Measurements from ENCODE around the gene S100A14. TPM values are rescaled to one million over a fixed set of nuclear protein-coding genes. Genes with fewer than 3 reads are reported as not detected.

Gene S100A14
- total RNA-seq, result not detected in 2 replicates

DNA sequence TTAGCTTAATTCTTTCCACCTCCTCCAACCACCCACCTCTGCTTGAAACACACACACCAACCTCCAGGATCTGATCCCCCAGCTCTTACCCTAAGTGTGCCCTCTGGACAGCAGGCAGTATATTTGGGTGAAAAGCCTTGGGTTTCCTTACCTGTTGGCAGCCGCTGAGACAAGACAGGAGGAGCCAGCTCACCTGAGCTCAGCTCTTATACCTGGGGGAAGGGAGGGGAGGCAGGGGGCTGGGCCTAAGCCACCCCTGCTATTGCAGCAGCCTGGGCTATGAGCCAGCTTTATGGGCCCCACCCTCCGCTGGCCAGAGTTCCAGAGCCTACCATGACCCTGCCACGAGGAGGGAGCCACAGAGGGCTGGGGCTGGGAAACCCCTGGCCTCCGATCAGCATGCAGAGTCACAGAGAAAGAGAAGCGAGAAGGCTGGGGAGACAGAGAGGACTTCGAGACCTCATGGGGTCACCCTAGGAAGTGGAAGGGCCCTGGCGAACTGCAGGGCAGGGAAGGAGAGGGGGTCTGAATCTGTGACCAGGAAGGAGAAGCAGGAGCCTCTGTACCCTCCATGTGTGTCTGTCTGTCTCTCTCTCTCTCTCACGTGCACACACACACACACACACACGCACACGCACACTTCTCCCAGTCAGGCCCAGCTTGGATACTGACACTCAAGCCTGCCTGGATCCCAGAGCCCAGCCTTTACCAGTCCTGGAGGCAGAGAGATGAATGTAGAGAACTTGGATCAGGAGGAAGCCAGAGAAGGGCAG is at the start of gene S100A14:
S100A14 (minus strand) TSS at position 182 of the 773 bp plus-strand sequence. CDS start 467 bp downstream, outside the sequence.

GRCh38 chr1:153658400-153659174 is 42.5 kb upstream of the S100A14 start, which contains the start of gene SNAPIN:
Gene SNAPIN, plus strand, starts transcription at chr1:153658703. Its CDS starts 41 bp downstream, at chr1:153658744.

GRCh38 chr1:153633754-153634665 is 17.9 kb upstream of the S100A14 start, which contains the start of gene CHTOP:
Gene CHTOP, plus strand, starts transcription at chr1:153634066. Its CDS starts 2,523 bp downstream, at chr1:153636589.

GRCh38 chr1:153627715-153628626 is 11.8 kb upstream of the S100A14 start, which contains the start of gene S100A1:
Gene S100A1, plus strand, starts transcription at chr1:153628434. Its CDS starts 2,088 bp downstream, at chr1:153630522.

GRCh38 chr1:153626904-153627714 is 11.0 kb upstream of the S100A14 start, which contains the start of gene S100A13:
Gene S100A13, minus strand, starts transcription at chr1:153627505. Its CDS starts 1,033 bp downstream, at chr1:153626472.

GRCh38 chr1:153612755-153613331 is 3.3 kb downstream of the S100A14 start, which contains the start of gene S100A16:
Gene S100A16, minus strand, starts transcription at chr1:153613137. Its CDS starts 4,986 bp downstream, at chr1:153608151.

DNA sequence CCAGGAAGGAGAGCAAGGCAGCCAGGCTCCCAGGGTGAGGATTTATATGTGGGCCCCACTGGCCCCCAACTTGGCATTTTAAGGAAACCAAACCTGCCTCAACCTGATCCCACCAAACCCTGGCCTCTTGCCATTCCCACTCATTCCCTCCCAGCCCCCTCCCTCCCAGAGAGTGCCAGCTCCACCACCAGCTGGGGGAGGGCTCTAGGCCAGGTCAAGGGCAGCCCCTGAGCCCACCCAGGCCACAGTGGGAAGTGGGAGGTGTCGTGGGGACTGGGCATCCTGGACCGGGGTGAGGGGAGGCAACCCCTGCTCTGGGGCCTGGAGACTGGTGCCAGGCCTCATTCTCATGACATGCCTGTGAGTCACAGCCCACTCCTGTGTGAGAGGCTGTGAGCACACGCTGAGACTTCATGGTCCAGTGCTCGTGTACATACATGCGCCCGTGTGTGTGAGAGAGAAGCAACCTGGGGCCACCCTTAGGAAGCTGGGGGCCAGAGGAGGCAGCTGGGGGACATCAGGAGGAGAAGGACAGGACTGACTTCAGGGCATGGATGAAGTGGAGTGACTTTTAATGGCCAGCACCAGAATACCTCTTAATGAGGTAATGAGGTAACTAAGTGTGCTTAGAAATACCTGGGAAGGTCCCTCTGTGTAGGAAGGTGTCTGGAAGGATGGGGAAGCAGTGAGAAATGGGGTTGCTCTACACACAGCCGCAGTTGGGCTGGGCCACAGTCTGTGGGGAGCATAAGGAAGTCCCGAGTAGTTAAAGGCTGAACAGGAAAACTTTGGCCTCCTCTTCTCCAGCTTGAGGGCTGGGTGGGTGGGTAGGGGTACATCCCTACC is 50.4 kb downstream of the S100A14 start, which contains the start of gene S100A2:
S100A2 (minus strand) TSS at position 316 of the 846 bp plus-strand sequence. CDS start 1,967 bp downstream, outside the sequence.

Other genes starting within 250 kb of the S100A14 start
- not detected in 2 replicates for gene S100A12, start 240.7 kb downstream of the S100A14 start, total RNA-seq
- gene S100A8, start 225.3 kb downstream of the S100A14 start, total RNA-seq, result not detected in 2 replicates
- gene S100A7A, start 199.8 kb downstream of the S100A14 start, total RNA-seq, result not detected in 2 replicates
- gene S100A7, start 155.7 kb downstream of the S100A14 start, total RNA-seq, result not detected in 2 replicates
- 478 and 546 TPM in 2 replicates for gene S100A6, start 80.3 kb downstream of the S100A14 start, total RNA-seq
- not detected in 2 replicates for gene S100A5, start 75.4 kb downstream of the S100A14 start, total RNA-seq
- 5.2 and 5.7 TPM in 2 replicates for gene S100A4, start 70.5 kb downstream of the S100A14 start, total RNA-seq
- 0.98 and 2.4 TPM in 2 replicates for gene S100A3, start 67.1 kb downstream of the S100A14 start, total RNA-seq
- 0.33 and 0.86 TPM in 2 replicates for gene S100A2, start 50.5 kb downstream of the S100A14 start, total RNA-seq
- 678 and 716 TPM in 2 replicates for gene S100A16, start 3.2 kb downstream of the S100A14 start, total RNA-seq
- gene S100A13, start 11.2 kb upstream of the S100A14 start, total RNA-seq, result 65.8 and 96.4 TPM in 2 replicates
- gene S100A1, start 12.1 kb upstream of the S100A14 start, total RNA-seq, result 0.38 TPM in 1 of 2 replicates, not detected in the other
- 35.5 and 35.6 TPM in 2 replicates for gene CHTOP, start 17.7 kb upstream of the S100A14 start, total RNA-seq
- gene SNAPIN, start 42.4 kb upstream of the S100A14 start, total RNA-seq, result 45.2 and 53.9 TPM in 2 replicates
- gene ILF2, start 54.7 kb upstream of the S100A14 start, total RNA-seq, result 258 and 299 TPM in 2 replicates
- gene NPR1, start 62.4 kb upstream of the S100A14 start, total RNA-seq, result 7.2 and 11.7 TPM in 2 replicates
- 50.0 and 50.6 TPM in 2 replicates for gene INTS3, start 111.7 kb upstream of the S100A14 start, total RNA-seq
- gene SLC27A3, start 159.1 kb upstream of the S100A14 start, total RNA-seq, result 11.6 and 16.0 TPM in 2 replicates